Nephron (organoid): ENCODE measurements around the gene CGB2.
"Not testable (repeated sequence)": the region's sequence is repeated elsewhere in the genome, so short reads cannot be mapped to it uniquely, and the experiment has no call there.

ENCODE experiments used
- H3K27ac Mint-ChIP-seq, 3 experiments: 2 replicates each; pipeline ENCODE4 v1.8.0; 2020; ENCODE audit warnings: mixed read lengths in 3 of 3, mild to moderate bottlenecking in 2 of 3, moderate library complexity in 1 of 3
- H3K27me3 Mint-ChIP-seq: 2 replicates; pipeline ENCODE4 v1.8.0; 2021; ENCODE audit warnings: low read depth, mild to moderate bottlenecking, moderate library complexity, mixed read lengths
- H3K36me3 Mint-ChIP-seq: 2 replicates; pipeline ENCODE4 v1.8.0; 2020; ENCODE audit warnings: low read depth, mixed read lengths
- H3K4me1 Mint-ChIP-seq: 2 replicates; pipeline ENCODE4 v1.8.0; 2020; ENCODE audit warnings: mixed read lengths
- H3K4me3 Mint-ChIP-seq, 3 experiments: 2 replicates each; pipeline ENCODE4 v1.8.0; 2020; ENCODE audit warnings: mild to moderate bottlenecking in 3 of 3, mixed read lengths in 3 of 3, moderate library complexity in 2 of 3
- H3K9me3 Mint-ChIP-seq: 2 replicates; pipeline ENCODE4 v1.8.0; 2020; ENCODE audit warnings: mixed read lengths
- TF ChIP-seq, protein P1 (sequence below), 3 experiments: fragments of 200-600 bp; sonication (generic); IDR thresholded peaks; one replicate each; pipeline ENCODE4 v1.5.0; 2021; ENCODE audit warnings: antibody characterized with exemption in 3 of 3; ENCODE audit not compliant: unreplicated experiment in 3 of 3

Gene CGB2

DNA sequence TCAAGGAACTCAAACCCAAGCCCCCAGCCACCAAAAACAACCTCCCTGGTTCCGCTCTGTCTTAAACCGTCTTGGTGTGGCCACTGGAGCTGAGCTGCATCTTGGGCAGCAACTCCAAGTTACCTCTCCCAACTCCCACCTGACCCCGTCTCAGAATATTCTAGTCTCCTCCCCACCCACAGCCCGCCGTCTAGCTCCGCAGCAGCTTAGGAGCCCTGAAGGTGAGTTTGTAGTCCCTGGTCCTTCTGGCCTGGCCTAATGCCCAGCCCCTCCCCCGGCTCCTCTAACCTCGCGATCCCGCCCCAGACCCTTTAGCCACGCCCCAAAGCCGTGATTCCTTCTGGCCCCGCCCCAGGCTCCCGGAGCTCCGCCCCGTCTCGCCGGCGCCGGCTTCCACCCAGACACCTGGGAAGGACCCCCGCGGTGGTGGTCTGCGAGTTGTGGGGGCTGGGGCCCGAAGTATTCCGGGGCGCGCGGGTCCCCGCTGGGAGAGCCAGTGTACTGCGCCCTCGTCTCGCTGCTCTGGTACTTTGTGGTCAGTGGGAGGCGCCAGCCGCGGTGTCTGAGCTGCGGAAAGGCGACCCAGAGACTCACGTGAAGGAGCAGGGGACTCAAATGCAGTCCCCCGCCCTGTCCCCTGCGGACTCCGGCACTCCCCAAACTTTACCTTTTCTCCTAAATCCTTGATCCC is 12.3 kb upstream of the CGB2 start:
- Mint-ChIP-seq H3K9me3 (no peaks in the 10 kb centered on the region), H3K36me3 (peaks cover 6% of the 10 kb centered on the region), H3K4me3 (peak overlapping the region; percentile 57 to 62 (median 60)), H3K27me3 (peaks cover 44% of the 10 kb centered on the region), H3K4me1 (peaks cover 7% of the 10 kb centered on the region), H3K27ac (no peak overlapping the region)
- TF ChIP-seq, protein P1, sequence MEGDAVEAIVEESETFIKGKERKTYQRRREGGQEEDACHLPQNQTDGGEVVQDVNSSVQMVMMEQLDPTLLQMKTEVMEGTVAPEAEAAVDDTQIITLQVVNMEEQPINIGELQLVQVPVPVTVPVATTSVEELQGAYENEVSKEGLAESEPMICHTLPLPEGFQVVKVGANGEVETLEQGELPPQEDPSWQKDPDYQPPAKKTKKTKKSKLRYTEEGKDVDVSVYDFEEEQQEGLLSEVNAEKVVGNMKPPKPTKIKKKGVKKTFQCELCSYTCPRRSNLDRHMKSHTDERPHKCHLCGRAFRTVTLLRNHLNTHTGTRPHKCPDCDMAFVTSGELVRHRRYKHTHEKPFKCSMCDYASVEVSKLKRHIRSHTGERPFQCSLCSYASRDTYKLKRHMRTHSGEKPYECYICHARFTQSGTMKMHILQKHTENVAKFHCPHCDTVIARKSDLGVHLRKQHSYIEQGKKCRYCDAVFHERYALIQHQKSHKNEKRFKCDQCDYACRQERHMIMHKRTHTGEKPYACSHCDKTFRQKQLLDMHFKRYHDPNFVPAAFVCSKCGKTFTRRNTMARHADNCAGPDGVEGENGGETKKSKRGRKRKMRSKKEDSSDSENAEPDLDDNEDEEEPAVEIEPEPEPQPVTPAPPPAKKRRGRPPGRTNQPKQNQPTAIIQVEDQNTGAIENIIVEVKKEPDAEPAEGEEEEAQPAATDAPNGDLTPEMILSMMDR (IDR thresholded peaks at IDR 0.05; ENCODE audit: unreplicated experiment in 3 of 3) = no peak

DNA sequence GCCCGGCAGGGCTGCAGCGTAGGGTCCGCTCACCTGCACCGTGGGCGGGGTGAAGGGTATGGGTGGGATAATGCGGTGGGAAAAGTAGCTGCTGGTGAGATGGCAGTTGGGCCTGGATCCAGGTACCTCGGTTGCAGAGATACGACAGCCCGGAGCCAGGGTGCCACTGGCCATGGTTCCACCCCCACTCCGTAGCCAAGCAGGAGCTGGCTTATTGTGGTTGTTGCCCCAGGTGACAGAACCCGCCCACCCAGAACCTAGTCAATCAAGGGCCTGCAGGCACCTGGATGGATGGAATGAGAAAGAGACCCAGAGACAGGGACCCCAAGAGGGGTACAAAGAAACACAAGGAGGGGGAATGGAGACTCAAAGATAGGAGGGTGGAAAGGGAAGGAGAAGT is 11.3 kb upstream of the CGB2 start:
- Mint-ChIP-seq H3K27me3 (peaks cover 44% of the 10 kb centered on the region), H3K9me3 (no peaks in the 10 kb centered on the region), H3K4me1 (peaks cover 7% of the 10 kb centered on the region), H3K36me3 (peaks cover 6% of the 10 kb centered on the region), H3K4me3 (no peak overlapping the region), H3K27ac (no peak overlapping the region)
- TF ChIP-seq, protein P1 (IDR thresholded peaks at IDR 0.05; ENCODE audit: unreplicated experiment in 3 of 3) = no peak

DNA sequence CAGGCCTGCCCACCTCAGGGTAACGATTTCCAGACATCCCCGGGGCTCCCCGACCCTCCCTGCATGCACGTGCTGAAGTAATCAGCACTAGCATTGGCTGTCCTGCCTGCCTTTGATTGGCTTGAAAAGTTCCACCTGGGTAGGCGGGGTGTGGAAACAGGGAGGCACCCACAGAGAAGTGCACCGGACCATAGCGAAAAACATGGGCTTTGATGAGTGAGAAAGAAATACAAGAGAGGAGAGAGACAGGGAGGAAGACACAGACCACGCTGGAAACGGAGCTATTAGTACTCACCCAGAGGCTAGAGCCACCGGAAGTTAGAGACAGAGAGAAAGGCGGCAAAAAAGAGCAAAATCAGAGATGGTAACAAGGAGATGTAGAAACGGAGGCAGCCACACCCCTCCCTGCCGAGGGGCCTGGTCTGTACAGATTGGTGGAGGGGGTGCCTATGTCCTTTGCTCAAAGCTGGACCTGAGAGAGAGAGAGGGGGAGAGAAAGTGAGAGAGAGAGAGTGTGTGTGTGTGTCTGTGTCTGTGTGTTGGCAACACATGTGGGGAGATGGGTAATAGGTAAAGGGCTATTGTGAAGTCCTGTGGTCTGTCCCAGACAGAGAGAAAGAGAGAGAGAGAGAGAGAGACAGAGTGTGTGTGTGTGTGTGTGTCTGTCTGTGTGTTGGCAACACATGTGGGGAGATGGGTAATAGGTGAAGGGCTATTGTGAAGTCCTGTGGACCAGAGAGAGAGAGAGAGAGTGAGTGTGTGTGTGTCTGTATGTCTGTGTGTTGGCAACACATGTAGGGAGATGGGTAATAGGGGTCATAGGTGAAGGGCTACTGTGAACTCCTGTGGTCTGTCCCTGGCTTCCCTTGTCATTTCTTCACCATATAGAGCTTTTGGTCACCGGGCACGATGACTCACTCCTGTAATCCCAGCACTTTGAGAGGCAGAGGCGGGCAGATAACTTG is 10.5 kb upstream of the CGB2 start:
- TF ChIP-seq, protein P1 (IDR thresholded peaks at IDR 0.05; ENCODE audit: unreplicated experiment in 3 of 3) = no peak
- H3K4me3 Mint-ChIP-seq = peak overlapping the region in 2 of 3 experiments; percentile 4 to 8
- H3K27ac Mint-ChIP-seq = peak overlapping the region in 1 of 3 experiments; percentile 12
- H3K9me3 Mint-ChIP-seq = no peaks in the 10 kb centered on the region
- H3K36me3 Mint-ChIP-seq = no peaks in the 10 kb centered on the region
- peaks cover 7% of the 10 kb centered on the region for H3K4me1 Mint-ChIP-seq
- peaks cover 44% of the 10 kb centered on the region for H3K27me3 Mint-ChIP-seq

DNA sequence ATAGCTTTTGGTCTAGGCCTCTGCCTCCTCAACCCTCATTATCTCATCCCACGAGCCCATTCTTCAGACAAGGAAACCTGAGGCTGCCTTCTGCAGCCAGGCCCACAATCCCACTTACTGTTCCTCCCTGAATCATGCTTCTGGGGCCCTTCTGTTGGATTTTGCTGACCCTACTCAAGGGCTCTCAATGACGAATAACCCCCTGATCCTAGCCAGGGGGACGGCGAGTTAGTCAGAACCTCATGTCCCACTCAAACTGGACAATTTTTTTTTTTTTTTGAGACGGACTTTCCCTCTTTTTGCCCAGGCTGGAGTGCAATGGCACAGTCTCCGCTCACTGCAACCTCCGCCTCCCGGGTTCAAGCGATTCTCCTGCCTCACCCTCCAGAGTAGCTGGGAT is 9.6 kb upstream of the CGB2 start:
- TF ChIP-seq, protein P1 (IDR thresholded peaks at IDR 0.05; ENCODE audit: unreplicated experiment in 3 of 3) = no peak
- H3K4me1 Mint-ChIP-seq = peaks cover 7% of the 10 kb centered on the region
- H3K9me3 Mint-ChIP-seq = no peaks in the 10 kb centered on the region
- H3K36me3 Mint-ChIP-seq = no peaks in the 10 kb centered on the region
- no peak overlapping the region for H3K27ac Mint-ChIP-seq
- peaks cover 42% of the 10 kb centered on the region for H3K27me3 Mint-ChIP-seq
- no peak overlapping the region for H3K4me3 Mint-ChIP-seq

DNA sequence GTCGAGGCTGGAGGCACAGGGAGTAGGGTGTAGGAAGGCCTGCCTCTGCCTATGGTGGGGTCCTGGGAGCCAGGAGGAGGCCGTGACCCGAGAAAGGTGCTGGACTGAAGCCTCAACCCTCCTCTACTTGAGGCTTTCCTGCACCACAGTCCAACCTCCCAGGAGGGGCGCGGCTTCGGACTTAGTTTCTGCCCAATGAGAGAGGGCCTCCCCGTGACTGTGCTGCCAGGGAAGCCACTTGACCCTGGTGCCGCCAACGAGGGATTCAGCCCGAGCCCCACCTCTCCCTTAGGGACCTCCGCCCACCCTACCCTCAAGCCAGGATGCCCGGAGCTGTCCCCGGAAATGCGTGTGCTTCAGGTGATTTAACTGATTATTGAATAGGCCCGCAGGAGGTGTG is 7.5 kb upstream of the CGB2 start, which contains the start of gene CGB3:
Gene CGB3, minus strand, starts transcription at position 101 of the 400 bp plus-strand sequence. CDS start 362 bp downstream, outside the sequence.
- not testable (repeated sequence) for H3K9me3 Mint-ChIP-seq, H3K36me3 Mint-ChIP-seq, H3K27ac Mint-ChIP-seq, H3K4me1 Mint-ChIP-seq, H3K4me3 Mint-ChIP-seq
- peaks cover 28% of the 10 kb centered on the region for H3K27me3 Mint-ChIP-seq

DNA sequence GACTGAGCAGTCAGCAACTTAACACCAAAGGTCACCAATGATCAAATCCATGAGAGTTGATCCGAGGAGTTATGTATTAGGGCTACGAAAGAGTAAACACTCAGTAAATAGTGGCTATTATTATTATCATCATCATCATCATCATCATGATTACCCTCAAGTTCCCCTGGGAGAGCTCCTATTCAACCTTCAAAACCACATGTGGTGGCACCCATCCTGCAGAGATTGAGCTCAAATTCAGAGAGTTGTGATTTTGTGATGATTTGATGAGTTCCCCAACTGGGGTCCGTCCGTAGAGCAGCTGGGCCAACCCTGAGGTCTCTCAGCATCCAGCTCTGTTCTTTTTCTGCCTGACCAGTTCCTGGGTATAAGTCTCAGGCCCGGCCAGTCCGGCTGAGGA is 6.6 kb upstream of the CGB2 start:
- not testable (repeated sequence) for H3K9me3 Mint-ChIP-seq

DNA sequence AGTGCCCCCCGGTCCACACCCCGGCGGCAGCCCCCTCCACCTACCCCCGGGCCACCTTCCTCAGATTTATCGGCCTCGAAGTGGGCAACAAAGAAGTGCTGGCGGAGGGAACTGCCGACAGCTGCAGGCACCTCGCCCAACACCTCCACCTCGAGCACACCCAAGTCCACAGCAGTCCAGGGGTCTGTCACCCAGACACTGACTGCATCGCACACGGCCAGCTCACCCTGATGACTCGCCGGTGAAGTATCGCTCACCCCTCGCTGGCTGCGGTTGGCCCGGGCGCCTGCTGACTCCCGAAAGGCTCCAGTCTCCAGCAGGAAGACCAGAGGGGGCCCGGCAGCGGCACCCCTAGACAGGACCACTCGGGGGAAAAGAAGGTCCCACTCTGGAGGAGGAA is 6.1 kb upstream of the CGB2 start:
- not testable (repeated sequence) for H3K9me3 Mint-ChIP-seq, H3K4me3 Mint-ChIP-seq, H3K4me1 Mint-ChIP-seq, H3K27ac Mint-ChIP-seq, H3K36me3 Mint-ChIP-seq
- H3K27me3 Mint-ChIP-seq = peaks cover 14% of the 10 kb centered on the region

More for the DNA sequence above, 6.6 kb upstream of the CGB2 start:
- H3K4me3 Mint-ChIP-seq, H3K36me3 Mint-ChIP-seq, H3K4me1 Mint-ChIP-seq, H3K27ac Mint-ChIP-seq: not testable (repeated sequence)
- H3K27me3 Mint-ChIP-seq = peaks cover 19% of the 10 kb centered on the region

DNA sequence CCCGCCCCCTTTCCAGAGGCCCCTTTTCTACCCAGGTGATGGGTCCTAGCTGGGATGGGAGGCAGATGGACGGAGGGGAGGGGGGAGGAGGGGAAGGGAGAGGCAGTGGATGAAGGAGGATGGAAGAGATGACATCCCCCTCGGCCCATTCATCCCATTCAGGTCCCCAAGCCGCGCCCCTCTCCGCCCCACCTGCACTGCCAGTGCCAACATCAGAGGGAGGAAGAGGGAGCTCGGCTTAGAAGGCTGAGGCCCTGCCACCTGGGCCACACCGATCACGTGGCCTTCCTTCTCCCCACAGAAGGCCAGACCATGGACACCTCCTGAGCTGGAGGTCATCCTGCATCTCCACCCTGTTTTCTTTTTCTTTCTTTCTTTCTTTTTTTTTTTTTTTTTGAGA is 3.0 kb upstream of the CGB2 start:
- H3K36me3 Mint-ChIP-seq, H3K9me3 Mint-ChIP-seq, H3K27me3 Mint-ChIP-seq: not testable (repeated sequence)

DNA sequence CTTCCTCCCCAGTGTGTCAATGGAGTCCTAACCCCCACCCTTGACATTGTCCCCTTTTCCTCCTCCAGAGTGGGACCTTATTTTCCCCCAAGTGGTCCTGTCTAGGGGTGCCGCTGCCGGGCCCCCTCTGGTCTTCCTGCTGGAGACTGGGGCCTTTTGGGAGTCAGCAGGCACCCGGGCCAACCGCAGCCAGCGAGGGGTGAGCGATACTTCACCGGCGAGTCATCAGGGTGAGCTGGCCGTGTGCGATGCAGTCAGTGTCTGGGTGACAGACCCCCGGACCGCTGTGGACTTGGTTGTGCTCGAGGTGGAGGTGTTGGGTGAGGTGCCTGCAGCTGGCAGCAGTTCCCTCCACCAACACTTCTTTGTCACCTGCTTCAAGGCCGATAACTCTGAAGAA is 1.9 kb upstream of the CGB2 start:
- not testable (repeated sequence) for H3K4me1 Mint-ChIP-seq, H3K36me3 Mint-ChIP-seq, H3K27ac Mint-ChIP-seq, H3K9me3 Mint-ChIP-seq, H3K4me3 Mint-ChIP-seq
- peaks cover 13% of the 10 kb centered on the region for H3K27me3 Mint-ChIP-seq

More for the DNA sequence above, 3.0 kb upstream of the CGB2 start:
- H3K4me3 Mint-ChIP-seq, H3K4me1 Mint-ChIP-seq, H3K27ac Mint-ChIP-seq: not testable (repeated sequence)

DNA sequence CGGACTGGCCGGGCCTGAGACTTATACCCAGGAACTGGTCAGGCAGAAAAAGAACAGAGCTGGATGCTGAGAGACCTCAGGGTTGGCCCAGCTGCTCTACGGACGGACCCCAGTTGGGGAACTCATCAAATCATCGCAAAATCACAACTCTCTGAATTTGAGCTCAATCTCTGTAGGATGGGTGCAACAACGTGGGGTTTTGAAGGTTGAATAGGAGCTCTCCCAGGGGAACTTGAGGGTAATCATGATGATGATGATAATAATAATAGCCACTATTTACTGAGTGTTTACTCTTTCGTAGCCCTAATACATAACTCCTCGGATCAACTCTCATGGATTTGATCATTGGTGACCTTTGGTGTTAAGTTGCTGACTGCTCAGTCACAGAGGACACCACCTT is 1.4 kb upstream of the CGB2 start:
- H3K27me3 Mint-ChIP-seq = peaks cover 15% of the 10 kb centered on the region
- not testable (repeated sequence) for H3K36me3 Mint-ChIP-seq, H3K27ac Mint-ChIP-seq, H3K4me1 Mint-ChIP-seq, H3K9me3 Mint-ChIP-seq, H3K4me3 Mint-ChIP-seq
